ENCODE results near the gene CACNB1.

CACNB1 gene

GRCh38 chr17:39225308-39225958, 28.0 kb upstream of the CACNB1 start, which contains the start of gene STAC2:
Gene STAC2, minus strand, starts transcription at chr17:39225945. Its CDS starts 443 bp downstream, at chr17:39225502.
- DNase-seq: no peak

- DNase-seq: no peak
These were observed 27.4 kb upstream of the CACNB1 start for GRCh38 chr17:39224778-39225307.

DNA sequence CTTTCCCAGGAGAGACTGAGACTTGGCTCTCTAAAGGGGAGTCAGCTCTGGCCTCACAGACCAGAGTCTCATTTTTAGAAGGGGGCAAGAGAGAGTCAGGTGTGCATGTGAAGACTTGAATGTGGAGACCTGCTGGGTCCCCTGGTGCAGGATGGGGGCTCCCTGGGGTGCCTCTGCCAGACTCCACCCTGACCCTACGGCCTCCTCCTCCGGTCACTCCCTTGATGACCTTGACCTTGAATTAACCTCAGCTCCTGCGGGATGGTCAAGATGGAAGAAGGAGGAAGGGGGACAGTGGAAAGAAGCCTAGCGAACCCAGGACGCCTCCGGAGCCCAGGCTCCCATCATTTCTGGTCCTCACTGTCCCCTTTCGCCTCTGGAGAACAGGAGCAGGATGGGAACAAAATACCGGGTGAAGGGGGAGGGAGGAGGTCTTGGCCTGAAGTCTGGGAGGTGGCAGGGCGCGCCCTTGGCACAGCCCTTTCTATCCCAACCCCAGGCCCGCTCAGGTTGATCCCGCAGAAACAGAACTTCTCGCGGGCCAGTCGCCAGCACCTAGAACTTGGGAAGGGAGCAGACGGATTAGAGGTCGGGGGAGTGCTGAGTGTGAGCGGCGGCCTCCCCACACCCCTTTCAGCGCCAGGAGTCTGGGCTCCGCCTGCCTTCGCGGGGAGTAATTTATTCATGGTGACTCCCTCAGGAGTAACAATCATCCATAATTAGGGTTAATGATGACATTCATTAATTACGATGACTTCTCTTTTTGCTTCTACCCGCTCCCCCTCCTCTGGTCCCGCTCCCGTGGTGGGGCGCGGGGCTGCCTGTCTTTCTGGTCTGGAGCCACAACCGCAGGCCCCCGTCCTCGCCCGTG, 26.7 kb upstream of the CACNB1 start:
- DNase-seq: no peak

DNA sequence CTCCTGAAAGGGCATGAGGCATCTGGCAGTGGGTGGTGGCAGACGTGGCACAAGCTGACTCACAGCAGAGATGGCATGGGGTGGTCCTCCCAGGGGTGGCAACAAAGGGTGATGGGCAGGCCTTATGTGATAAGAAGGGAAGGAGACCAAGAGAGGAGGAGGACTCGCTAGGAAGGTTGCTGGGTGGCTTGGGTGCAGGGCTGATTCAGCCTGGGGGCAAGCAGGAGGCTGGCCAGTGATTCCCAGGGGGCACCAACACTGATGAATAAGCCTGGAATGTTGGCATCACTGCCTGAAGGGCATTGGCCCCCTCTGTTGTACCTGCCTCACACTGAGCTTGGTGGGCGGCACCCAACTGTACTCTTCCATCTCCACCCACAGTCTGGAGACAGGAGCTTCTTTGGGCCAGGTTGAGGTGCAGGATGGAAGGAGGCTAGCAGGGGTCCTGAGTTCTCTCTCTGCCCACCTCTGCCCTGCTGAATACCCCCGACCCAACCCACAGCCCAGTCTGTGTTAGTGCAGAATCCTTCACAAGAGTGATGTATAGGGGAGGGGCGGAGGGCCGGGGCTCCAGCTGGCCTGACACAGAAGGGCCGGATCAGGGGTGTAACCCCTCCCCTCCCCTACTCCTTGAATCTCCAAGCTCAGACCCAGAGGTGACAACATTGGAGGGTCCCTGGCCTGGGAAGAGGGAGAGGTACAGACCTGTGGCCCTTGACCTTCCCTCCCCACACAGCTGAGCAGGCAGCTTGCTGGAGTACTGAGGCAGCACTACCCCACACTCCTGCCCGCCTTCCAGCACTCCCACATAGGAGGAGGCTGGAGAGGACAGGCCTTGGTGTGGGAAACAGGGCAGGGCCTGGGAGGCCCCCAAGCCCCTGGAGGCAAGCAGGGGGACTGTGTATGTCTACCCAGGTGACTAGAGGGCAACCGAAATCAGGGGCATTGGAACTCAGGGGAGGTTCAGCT, 25.7 kb upstream of the CACNB1 start:
- no peak for DNase-seq

DNA sequence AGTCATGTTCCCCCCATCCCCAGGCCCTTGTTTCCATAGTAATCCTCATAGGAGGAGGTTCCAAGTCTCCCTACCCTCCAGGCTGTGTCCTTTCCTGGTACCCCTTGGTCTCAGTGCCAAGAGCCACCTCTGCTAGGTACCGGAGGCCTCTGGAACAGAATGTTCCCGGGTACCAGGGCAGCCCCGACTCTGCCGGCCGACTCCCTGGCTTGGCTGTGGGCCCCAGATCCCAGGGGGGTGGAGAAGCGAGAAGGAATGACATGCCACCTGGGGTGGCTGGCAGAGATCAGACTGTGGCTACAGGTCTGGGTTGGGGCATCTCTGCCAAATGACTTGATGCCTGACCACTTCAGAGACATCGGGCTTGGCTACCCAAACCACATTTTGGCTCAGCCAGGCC, 24.7 kb upstream of the CACNB1 start:
- no peak for DNase-seq

DNA sequence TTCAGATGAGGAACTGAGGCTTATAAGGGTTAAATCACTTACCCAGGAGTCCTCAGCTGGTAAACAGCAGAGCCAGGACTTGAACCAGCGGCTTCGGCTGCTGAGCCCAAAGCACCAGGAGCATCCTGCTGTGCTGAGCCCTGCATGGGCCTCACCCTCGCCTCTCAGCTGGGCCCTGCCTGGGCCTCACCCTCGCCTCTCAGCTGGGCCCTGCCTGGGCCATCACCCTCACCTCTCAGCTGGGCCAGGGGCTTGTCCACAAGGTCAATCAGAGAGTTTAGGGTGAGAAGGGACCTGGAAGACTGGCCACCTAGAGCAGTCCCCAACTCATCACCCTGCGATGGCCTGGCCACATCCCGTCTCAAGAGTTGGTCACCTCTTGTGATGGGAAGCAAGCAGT, 24.1 kb upstream of the CACNB1 start:
- DNase-seq: no peak

- no peak for DNase-seq
These were observed 22.2 kb upstream of the CACNB1 start for GRCh38 chr17:39219647-39220154.

DNA sequence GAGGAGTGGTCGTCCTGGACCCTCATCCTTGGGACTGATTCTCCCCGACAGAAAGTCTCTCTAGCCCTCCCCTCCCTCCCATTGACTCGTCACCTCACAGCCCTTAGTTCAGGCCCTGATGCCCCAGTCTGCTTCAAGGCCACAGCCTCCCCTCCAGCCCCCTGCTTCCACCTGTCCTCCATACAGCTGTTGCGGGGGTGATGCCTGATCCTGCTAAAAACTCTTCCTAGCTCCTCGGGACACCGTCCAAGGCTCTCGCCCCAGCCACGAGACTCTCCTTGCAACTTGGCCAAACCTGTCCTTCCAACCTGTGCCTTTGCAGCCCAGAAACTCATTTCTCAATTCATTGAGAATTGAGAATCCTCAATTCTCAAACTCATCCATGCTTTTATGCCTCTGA, 21.4 kb upstream of the CACNB1 start:
- DNase-seq: no peak

GRCh38 chr17:39217734-39218369, 20.4 kb upstream of the CACNB1 start:
- DNase-seq: no peak

- no peak for DNase-seq
These were observed 16.4 kb upstream of the CACNB1 start for GRCh38 chr17:39213852-39214251.

- DNase-seq: peak; percentile 61
These were observed 15.5 kb upstream of the CACNB1 start for GRCh38 chr17:39212841-39213480.

DNA sequence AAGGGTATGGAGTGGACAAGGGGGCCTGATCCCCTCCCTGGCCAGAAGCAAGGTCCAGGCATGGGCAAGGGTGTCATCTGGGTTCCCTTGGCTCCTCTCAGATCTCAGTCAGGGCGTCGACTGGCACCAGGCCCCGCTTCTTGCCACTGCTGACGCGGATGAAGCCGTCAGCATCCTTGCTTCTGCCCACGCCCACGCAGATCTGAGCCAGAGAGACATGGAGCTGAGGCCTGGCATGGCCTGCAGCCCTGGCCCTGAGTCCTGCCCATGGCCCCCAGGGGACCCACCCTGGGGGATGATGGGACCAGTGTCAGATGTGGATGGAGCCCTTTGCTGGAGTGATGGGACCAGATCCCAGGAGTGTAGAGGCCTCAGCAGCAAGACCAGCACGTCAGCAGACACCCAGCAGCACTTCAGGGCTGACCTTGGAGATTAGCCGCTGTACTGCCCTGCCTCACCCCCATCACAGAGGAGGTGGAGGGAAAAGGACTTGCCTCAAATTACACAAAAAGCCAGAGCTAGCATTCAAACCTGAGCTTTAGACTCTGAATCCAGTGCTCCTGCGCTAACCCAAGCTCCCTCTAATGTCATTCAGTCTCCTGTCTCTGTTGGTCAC, 14.8 kb upstream of the CACNB1 start:
- DNase-seq: no peak

- DNase-seq: no peak
These were observed 12.6 kb upstream of the CACNB1 start for GRCh38 chr17:39210093-39210434.

DNA sequence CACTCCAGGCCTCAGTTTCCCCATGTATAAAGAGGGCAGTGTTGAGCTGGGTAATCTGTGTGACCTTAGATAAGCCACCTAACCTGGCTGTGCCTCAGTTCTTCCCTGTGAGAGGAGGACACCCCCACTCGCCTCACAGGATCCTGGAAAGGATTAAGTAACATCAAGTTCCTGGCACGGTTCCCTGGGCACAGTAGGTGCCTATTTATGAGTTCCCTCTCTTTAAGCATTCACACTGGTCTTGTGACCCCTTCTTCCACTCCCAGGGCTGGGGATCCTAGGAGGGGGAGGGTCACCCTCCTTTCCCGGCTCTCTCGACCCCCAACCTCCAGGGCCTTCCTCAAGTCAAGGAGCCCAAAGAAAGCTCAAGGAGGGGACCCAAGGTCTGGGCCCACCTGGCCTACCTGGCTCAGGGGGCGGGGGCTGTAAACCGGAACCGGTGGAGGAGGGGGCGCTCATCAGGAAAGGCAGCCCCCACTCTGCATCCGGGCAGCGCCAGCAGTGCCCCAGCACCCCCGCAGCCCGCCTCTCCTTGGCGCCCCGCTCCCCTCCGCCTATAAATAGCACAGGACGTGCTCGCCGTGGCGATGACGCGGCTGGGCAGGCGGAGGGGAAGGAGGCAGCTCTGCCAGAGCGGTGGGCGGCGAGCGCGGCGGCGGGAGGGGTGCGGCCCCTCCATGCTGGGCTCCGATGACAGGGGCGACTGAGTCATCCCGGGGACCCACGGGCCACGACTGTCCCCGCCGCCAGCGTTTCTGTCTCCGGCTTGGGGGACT, 12.0 kb upstream of the CACNB1 start:
- peak; percentile 75 for DNase-seq

DNA sequence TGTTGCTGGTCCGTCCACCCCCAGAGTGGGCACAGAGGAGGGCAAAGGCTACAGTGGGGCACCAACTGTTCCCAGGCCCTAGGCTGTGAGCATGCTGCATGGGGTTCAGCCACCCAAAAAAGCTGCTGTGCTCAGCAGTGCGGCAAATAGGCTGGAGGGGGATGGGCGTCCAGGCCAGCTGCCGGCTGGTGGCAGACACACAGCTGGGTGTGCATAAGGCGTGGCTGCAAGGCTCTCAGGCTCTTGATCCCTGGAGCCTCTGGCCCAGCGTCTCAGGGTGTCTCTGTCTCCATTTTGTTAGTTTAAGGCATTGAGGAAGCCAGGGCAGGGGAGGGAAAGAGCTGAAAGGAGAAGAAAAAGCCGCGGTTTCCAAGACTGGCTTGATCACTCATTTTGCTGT, 11.4 kb upstream of the CACNB1 start:
- peak; percentile 92 for DNase-seq

- peak; percentile 66 for DNase-seq
These were observed 10.7 kb upstream of the CACNB1 start for GRCh38 chr17:39208136-39208535.

DNA sequence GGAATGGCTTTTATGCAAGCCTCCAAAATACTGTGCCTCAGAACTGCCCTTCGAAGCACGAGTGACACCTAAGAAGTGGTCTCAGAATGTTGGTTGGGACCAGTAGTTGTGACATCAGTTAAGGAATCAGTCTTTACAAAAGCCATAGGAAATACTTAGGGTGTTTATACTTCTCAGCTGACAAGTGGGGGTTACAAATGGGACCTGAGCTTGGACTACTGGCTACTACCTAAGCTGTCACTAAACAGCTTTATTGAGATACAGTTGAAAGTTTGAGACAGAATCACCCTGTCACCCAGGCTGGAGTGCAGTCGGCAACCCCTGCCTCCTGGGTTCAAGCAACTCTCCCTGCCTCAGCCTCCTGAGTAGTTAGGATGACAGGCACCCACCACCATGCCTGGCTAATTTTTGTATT, 7.7 kb upstream of the CACNB1 start:
- no peak for DNase-seq

GRCh38 chr17:39204245-39204644, 6.8 kb upstream of the CACNB1 start:
- no peak for DNase-seq

GRCh38 chr17:39200957-39201510, 3.6 kb upstream of the CACNB1 start:
- DNase-seq: no peak
